Naive thymus-derived CD4-positive, alpha-beta T cell (primary cell): Measurements from ENCODE around the gene ADCY4. TPM values are rescaled to one million over a fixed set of nuclear protein-coding genes. Genes with fewer than 3 reads are reported as not detected.

Experiments used
- ATAC-seq: fragments of 150-1000 bp; cut with Tn5 transposase; 2 replicates; pipeline ENCODE4 v1.10.0; 2021; ENCODE audit warnings: mild to moderate bottlenecking, moderate library complexity
- CTCF ChIA-PET: fragments of 350-600 bp; sonication (Branson Sonifier 250); formaldehyde crosslinking; loops from one replicate; lab custom pipeline; 2021; ENCODE audit warnings: antibody characterized with exemption; lab: Charles Lee
- POLR2A ChIA-PET: fragments of 350-600 bp; sonication (Branson Sonifier 250); formaldehyde crosslinking; loops from one replicate; lab custom pipeline; 2021; ENCODE audit warnings: antibody characterized with exemption, inconsistent platforms; lab: Charles Lee
- DNase-seq, 9 donors: peaks; one replicate each; pipeline versions ENCODE4 v3.0.0 to v3.0.0-alpha.2; 2020 to 2022; ENCODE audit warnings: mixed read lengths in 1 of 9
- H3K27ac ChIP-seq: one replicate; pipeline ENCODE4 v1.7.0; 2013; ENCODE audit warnings: mild to moderate bottlenecking, low read depth, low read length, moderate library complexity
- H3K27me3 ChIP-seq, 2 donors: one replicate each; pipeline ENCODE4 v1.7.0; 2013; ENCODE audit warnings: low read length in 2 of 2, mild to moderate bottlenecking in 2 of 2, moderate library complexity in 2 of 2; ENCODE audit not compliant: control insufficient read depth in 2 of 2, insufficient read depth in 2 of 2
- H3K36me3 ChIP-seq, 3 experiments: 1 replicate in 2 of 3; 2 replicates in 1 of 3; pipeline ENCODE4 v1.7.0; 2013; ENCODE audit warnings: low read length in 3 of 3, mild to moderate bottlenecking in 3 of 3, moderate library complexity in 1 of 3; ENCODE audit not compliant: insufficient read depth in 3 of 3, control insufficient read depth in 2 of 3
- H3K4me1 ChIP-seq, 2 donors: one replicate each; pipeline ENCODE4 v1.7.0; 2013; ENCODE audit warnings: low read length in 2 of 2, mild to moderate bottlenecking in 2 of 2, moderate library complexity in 1 of 2; ENCODE audit not compliant: control insufficient read depth in 2 of 2, insufficient read depth in 2 of 2
- H3K4me3 ChIP-seq: 2 replicates; pipeline ENCODE4 v1.7.0; 2013; ENCODE audit warnings: mild to moderate bottlenecking, low read length
- H3K9me3 ChIP-seq, 3 experiments: 1 replicate in 2 of 3; 2 replicates in 1 of 3; pipeline ENCODE4 v1.7.0; 2013; ENCODE audit warnings: low read length in 3 of 3; ENCODE audit not compliant: control insufficient read depth in 2 of 3
- H3K27ac Mint-ChIP-seq, 9 donors: one replicate each; pipeline ENCODE4 v1.8.0; 2020 to 2022; ENCODE audit warnings: mixed read lengths in 9 of 9, mild to moderate bottlenecking in 8 of 9, moderate library complexity in 5 of 9, inconsistent platforms in 2 of 9
- H3K27me3 Mint-ChIP-seq, 5 donors: one replicate each; pipeline ENCODE4 v1.8.0; 2021 to 2022; ENCODE audit warnings: mixed read lengths in 5 of 5, mild to moderate bottlenecking in 1 of 5
- H3K36me3 Mint-ChIP-seq, 5 donors: one replicate each; pipeline ENCODE4 v1.8.0; 2020 to 2022; ENCODE audit warnings: mixed read lengths in 5 of 5, mild to moderate bottlenecking in 3 of 5, inconsistent platforms in 1 of 5
- H3K4me1 Mint-ChIP-seq, 7 donors: one replicate each; pipeline ENCODE4 v1.8.0; 2020 to 2022; ENCODE audit warnings: mixed read lengths in 7 of 7, mild to moderate bottlenecking in 3 of 7, inconsistent platforms in 1 of 7
- H3K4me3 Mint-ChIP-seq, 10 donors: one replicate each; pipeline ENCODE4 v1.8.0; 2020 to 2022; ENCODE audit warnings: mild to moderate bottlenecking in 10 of 10, mixed read lengths in 10 of 10, moderate library complexity in 6 of 10, inconsistent platforms in 2 of 10
- H3K9me3 Mint-ChIP-seq, 11 donors: one replicate each; pipeline ENCODE4 v1.8.0; 2020 to 2022; ENCODE audit warnings: mixed read lengths in 11 of 11, mild to moderate bottlenecking in 4 of 11, inconsistent platforms in 1 of 11, moderate library complexity in 1 of 11
- intact Hi-C, 2 donors: fragments of 100-400 bp; cut with micrococcal nuclease; formaldehyde crosslinking; loops; one replicate each; pipeline ENCODE4 v1.15.1; 2023
- polyA plus RNA-seq, 2 donors: library from polyadenylated mRNA; unstranded; fragments of 300-500 nt; fragmentation: Illumina TruSeq; gene quantifications; one replicate each; pipeline ENCODE4 v1.2.3, GENCODE V29; 2021
- total RNA-seq, 6 experiments: library from RNA in 5 of 6; stranded (reverse) in 5 of 6; gene quantifications; 1 replicate in 5 of 6; 2 replicates in 1 of 6; pipeline ENCODE4 v1.2.3 and lab custom pipeline; 2021 to 2026

Gene ADCY4
- total and polyA plus RNA-seq, 7 experiments from 2014 or later: 0.25 to 10.2 (median 5.6) TPM; not detected in 1

DNA sequence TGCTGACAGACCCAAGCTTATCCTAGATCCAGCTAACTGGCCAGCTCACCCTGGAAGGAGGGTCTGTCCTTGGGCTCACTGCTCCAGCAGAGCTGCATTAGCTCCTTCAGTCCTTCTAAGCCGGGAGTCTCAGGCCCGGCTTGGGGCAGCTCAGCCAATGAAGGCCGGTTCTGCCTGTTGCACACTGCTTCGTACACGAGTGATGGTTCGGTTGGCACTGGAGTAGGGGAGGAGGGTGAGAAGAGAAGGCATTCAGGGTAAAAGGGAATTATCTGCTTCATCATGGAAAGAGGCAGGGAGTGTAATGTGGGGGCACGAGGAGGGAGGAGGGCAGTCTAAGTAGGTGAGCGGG, 2.9 kb upstream of the ADCY4 start:
- Mint-ChIP-seq H3K27ac (peak overlapping the region in 2 of 9 donors; percentile 6 to 84), H3K4me3 (peak overlapping the region; percentile 90 to 99 (median 96)), H3K9me3 (no peaks in the 10 kb centered on the region), H3K36me3 (peaks cover 0 to 32% (median 12%) of the 10 kb centered on the region in 5 donors), H3K27me3 (peaks cover 6 to 48% (median 11%) of the 10 kb centered on the region in 5 donors), H3K4me1 (peaks cover 22 to 49% (median 40%) of the 10 kb centered on the region in 7 donors)
- DNase-seq (no peak), ATAC-seq (no peak)
- Histone ChIP-seq H3K4me1 (peaks cover 32 to 35% of the 10 kb centered on the region in 2 donors), H3K9me3 (no peaks in the 10 kb centered on the region), H3K27me3 (peaks cover 7 to 13% of the 10 kb centered on the region in 2 donors), H3K27ac (no peak overlapping the region), H3K36me3 (peaks cover 0 to 30% (median 0%) of the 10 kb centered on the region in 3 experiments), H3K4me3 (no peak overlapping the region)
- ChIA-PET POLR2A (interaction anchor here (16.5 kb wide), 1 partner anchor 93 kb away, joined by 293 read pairs; the partner anchor contains the start of genes CBLN3 and KHNYN), CTCF (interaction anchor here (0.6 to 15.8 kb wide), 4 partner anchors 10 to 385 kb away, joined by 3 to 317 read pairs (median 4); partner anchors contain the start of genes CBLN3 and KHNYN)
- intact Hi-C loops: no loop called here

DNA sequence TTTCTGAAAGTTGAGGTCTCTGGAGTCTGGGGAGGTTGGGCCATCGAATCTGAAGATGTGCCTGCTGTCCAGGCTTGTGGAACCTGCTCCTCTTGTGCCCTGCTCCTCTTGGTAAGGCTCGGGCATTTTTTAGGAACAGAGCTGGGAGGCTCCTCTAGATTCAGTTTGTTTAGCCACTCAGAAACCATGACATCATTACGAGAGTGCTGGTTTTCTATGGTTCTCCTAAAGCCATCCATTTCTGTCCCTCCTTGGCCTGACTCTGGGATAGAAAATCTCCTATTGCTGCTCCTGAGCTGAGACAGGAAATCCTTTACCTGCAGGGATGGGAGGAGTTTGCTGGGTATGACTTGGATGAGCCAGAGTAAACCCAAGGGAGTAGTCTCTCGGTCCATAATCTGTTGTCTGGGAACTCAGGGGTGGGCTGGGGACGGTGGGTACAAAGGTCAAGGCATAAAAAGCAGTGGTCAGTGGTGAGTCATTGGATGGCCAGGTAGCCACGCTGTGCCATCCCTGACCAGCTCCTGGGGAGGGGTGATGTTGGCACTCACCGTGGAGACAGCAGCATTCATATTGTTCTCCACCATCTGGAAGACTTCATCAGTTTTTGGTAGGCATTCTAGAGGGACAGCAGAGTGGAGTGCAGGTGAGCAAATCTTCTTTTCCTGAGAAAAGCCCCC, 2.4 kb upstream of the ADCY4 start:
- Mint-ChIP-seq H3K27me3 (peaks cover 8 to 48% (median 10%) of the 10 kb centered on the region in 5 donors), H3K36me3 (peaks cover 0 to 32% (median 12%) of the 10 kb centered on the region in 5 donors), H3K9me3 (peaks cover 0 to under 1% (median 0%) of the 10 kb centered on the region in 11 donors), H3K4me1 (peaks cover 27 to 55% (median 43%) of the 10 kb centered on the region in 7 donors), H3K4me3 (peak overlapping the region in 2 of 10 donors; percentile 34 to 90), H3K27ac (peak overlapping the region in 1 of 9 donors; percentile 74)
- Histone ChIP-seq H3K27me3 (peaks cover 7 to 13% of the 10 kb centered on the region in 2 donors), H3K27ac (no peak overlapping the region), H3K36me3 (peaks cover 0 to 30% (median 0%) of the 10 kb centered on the region in 3 experiments), H3K4me3 (no peak overlapping the region), H3K4me1 (peaks cover 37 to 40% of the 10 kb centered on the region in 2 donors), H3K9me3 (no peaks in the 10 kb centered on the region)
- intact Hi-C loops: no loop called here
- CTCF ChIA-PET: interaction anchor here (0.6 to 15.8 kb wide), 4 partner anchors 11 to 384 kb away, joined by 3 to 317 read pairs (median 4); partner anchors contain the start of genes CBLN3 and KHNYN
- DNase-seq: no peak
- POLR2A ChIA-PET: interaction anchor here (16.5 kb wide), 1 partner anchor 93 kb away, joined by 293 read pairs; the partner anchor contains the start of genes CBLN3 and KHNYN
- ATAC-seq: no peak

GRCh38 chr14:24335461-24336171, 745 bp upstream of the ADCY4 start:
- Histone ChIP-seq H3K27me3 (peaks cover 7 to 13% of the 10 kb centered on the region in 2 donors), H3K4me3 (no peak overlapping the region), H3K9me3 (no peaks in the 10 kb centered on the region), H3K27ac (no peak overlapping the region), H3K4me1 (peaks cover 48 to 55% of the 10 kb centered on the region in 2 donors), H3K36me3 (peaks cover 0 to 30% (median 0%) of the 10 kb centered on the region in 3 experiments)
- Mint-ChIP-seq H3K27ac (no peak overlapping the region), H3K4me3 (peak overlapping the region in 9 of 10 donors; percentile 22 to 94 (median 58)), H3K9me3 (peaks cover 0 to 5% (median 0%) of the 10 kb centered on the region in 11 donors), H3K36me3 (peaks cover 0 to 32% (median 12%) of the 10 kb centered on the region in 5 donors), H3K4me1 (peaks cover 32 to 67% (median 51%) of the 10 kb centered on the region in 7 donors), H3K27me3 (peaks cover 7 to 46% (median 17%) of the 10 kb centered on the region in 5 donors)
- DNase-seq (no peak), ATAC-seq (no peak)
- intact Hi-C loops: no loop called here
- CTCF ChIA-PET: interaction anchor here (0.8 to 15.8 kb wide), 3 partner anchors 10 to 99 kb away, joined by 3 to 317 read pairs (median 5); partner anchors contain the start of genes CBLN3 and KHNYN
- POLR2A ChIA-PET: interaction anchor here (0.8 to 16.5 kb wide), 4 partner anchors 31 to 106 kb away, joined by 3 to 293 read pairs (median 3); partner anchors contain the start of genes CBLN3, KHNYN and TINF2

DNA sequence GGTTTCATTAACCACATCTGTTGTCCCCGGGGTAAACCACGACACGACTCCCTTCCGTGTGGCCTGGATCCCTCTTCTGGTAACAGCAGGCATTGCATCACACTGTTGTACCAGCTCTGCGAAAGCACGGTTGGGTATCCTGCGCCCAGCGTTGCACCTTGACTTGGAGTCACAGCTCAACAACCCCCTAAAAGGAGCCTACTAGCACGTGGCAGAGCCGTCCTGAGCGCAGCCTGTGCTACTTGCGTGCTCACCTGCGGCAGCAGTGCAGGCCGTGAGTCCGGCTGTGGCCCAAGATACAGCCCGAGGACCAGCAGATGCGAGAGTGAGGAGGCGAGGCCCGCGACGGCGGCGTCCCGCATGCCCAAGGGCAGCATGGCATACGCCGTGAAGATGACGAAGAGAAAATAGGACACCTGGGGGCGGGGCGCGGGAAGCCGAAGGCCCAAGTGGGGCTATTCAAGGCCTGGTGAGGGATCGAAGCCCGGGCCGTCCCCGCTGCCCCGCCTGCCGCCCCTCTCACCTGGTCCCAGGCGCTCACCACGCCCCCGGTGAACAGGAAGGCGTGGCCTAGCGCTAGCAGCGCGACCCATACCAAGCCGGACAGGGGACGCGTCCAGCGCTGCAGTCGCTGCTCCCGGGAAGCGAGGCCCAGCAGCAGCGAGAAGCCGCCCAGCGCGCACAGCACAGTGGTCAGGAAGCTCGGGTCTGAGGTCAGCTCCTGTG, 2.4 kb downstream of the ADCY4 start:
- peak overlapping the region; percentile 43 for H3K4me3 ChIP-seq
- Mint-ChIP-seq H3K4me1 (peaks cover 25 to 62% (median 40%) of the 10 kb centered on the region in 7 donors), H3K4me3 (peak overlapping the region; percentile 66 to 94 (median 83)), H3K27ac (peak overlapping the region; percentile 57 to 93 (median 84)), H3K36me3 (peaks cover 0 to 21% (median 12%) of the 10 kb centered on the region in 5 donors), H3K27me3 (peaks cover 9 to 46% (median 17%) of the 10 kb centered on the region in 5 donors), H3K9me3 (peaks cover 0 to 5% (median 0%) of the 10 kb centered on the region in 11 donors)
- no peak overlapping the region for H3K27ac ChIP-seq
- no peaks in the 10 kb centered on the region for H3K9me3 ChIP-seq
- ChIA-PET CTCF (interaction anchor here (0.6 to 15.8 kb wide), 20 partner anchors 9 to 274 kb away, joined by 3 to 317 read pairs (median 4); partner anchors contain the start of genes CBLN3, CIDEB, DHRS1 and KHNYN), POLR2A (interaction anchor here (0.6 to 16.5 kb wide), 12 partner anchors 8 to 145 kb away, joined by 3 to 293 read pairs (median 4); partner anchors contain the start of genes CBLN3, CIDEB, KHNYN and LTB4R)
- H3K4me1 ChIP-seq: peaks cover 37 to 59% of the 10 kb centered on the region in 2 donors
- ATAC-seq (peak; percentile 90), DNase-seq (peak; percentile 56 to 93 (median 87))
- H3K27me3 ChIP-seq: peaks cover 7 to 13% of the 10 kb centered on the region in 2 donors
- intact Hi-C loops: loop anchor here (1.0 to 2.0 kb wide), 13 partner anchors 8 to 342 kb away; partner anchors contain the start of genes RABGGTA (in 2 of the 2), TINF2 (in 2 of the 2), CHMP4A (in 1 of the 2) and DCAF11 (in 1 of the 2)
- H3K36me3 ChIP-seq: peaks cover 0 to 18% (median 0%) of the 10 kb centered on the region in 3 experiments

DNA sequence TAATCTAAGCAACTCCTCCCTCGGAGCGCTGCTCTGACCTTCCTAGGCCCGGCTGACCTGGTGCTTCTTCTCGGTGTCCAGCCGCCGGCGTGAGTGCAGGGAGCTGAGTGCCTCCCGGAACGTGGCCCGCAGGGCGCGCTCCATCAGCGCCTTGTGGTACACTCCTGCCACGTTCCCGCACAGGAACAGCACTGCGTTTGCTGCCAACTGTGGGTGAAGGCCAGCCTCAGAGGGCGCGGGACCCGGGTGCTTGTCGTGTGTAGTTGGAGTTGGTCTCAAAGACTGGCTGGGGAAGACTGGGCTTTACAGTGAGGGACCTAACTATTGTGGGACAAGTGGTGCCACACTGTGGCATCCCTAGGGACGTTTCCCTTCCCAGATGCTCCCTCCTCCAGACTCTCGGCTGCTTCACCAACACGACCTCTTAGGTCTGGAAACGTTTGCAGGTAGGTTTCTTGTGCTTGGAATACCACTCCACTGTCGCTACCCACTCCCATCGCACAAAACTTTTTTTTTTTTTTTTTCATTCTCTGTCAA, 3.1 kb downstream of the ADCY4 start:
- ChIA-PET CTCF (interaction anchor here (0.6 to 15.8 kb wide), 17 partner anchors 8 to 274 kb away, joined by 3 to 317 read pairs (median 4); partner anchors contain the start of genes CBLN3, CIDEB, DHRS1 and KHNYN), POLR2A (interaction anchor here (0.5 to 16.5 kb wide), 10 partner anchors 8 to 144 kb away, joined by 3 to 293 read pairs (median 6); partner anchors contain the start of genes CBLN3, KHNYN, LTB4R and LTB4R2)
- Mint-ChIP-seq H3K27me3 (peaks cover 9 to 46% (median 17%) of the 10 kb centered on the region in 5 donors), H3K4me3 (peak overlapping the region; percentile 66 to 94 (median 83)), H3K27ac (peak overlapping the region; percentile 57 to 93 (median 84)), H3K9me3 (peaks cover 0 to 5% (median 0%) of the 10 kb centered on the region in 11 donors), H3K36me3 (peaks cover 0 to 16% (median 12%) of the 10 kb centered on the region in 5 donors), H3K4me1 (peaks cover 30 to 67% (median 45%) of the 10 kb centered on the region in 7 donors)
- Histone ChIP-seq H3K27ac (no peak overlapping the region), H3K36me3 (peaks cover 0 to 11% (median 0%) of the 10 kb centered on the region in 3 experiments), H3K9me3 (no peaks in the 10 kb centered on the region), H3K4me3 (peak overlapping the region; percentile 11), H3K4me1 (peaks cover 41 to 64% of the 10 kb centered on the region in 2 donors), H3K27me3 (peaks cover 7 to 13% of the 10 kb centered on the region in 2 donors)
- intact Hi-C loops: loop anchor here (1.0 to 2.0 kb wide), 13 partner anchors 9 to 343 kb away; partner anchors contain the start of genes RABGGTA (in 2 of the 2), TINF2 (in 2 of the 2), CHMP4A (in 1 of the 2) and DCAF11 (in 1 of the 2)
- no peak for DNase-seq
- no peak for ATAC-seq
